ENCODE data around the gene ZNF230. TPM values are rescaled to one million over a fixed set of nuclear protein-coding genes. Genes with fewer than 3 reads are reported as not detected.

Gene ZNF230
- total RNA-seq, 2 experiments from 2014 or later: 1.6 to 1.8 TPM

DNA sequence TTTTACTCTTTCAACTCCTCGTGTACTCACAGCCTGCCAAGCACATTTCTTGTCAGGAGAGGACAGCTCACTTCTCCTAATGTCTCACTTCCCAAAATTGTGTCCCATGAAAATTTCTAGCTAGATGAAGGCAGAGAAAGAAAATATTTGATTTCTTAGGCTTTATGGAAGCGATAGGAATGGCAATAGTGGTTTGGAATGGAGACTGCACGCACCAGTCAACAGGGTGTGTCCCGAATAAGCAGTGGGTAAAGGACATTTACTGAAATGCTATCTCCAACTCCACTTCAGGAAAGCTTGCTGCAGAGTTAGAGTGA lies 22.1 kb downstream of the ZNF230 start:
- H3K9me3 ChIP-seq (ENCODE audit: low read length): no peaks in the 10 kb centered on the region
- no peaks in the 10 kb centered on the region for H4K20me1 ChIP-seq (ENCODE audit: insufficient read depth, low read length)
- H3K27ac ChIP-seq (ENCODE audit: low read depth, low read length, poor library complexity, severe bottlenecking): no peak overlapping the region
- no peaks in the 10 kb centered on the region for H3K9me2 ChIP-seq (ENCODE audit: insufficient read depth, low read length)
- BruUV-seq (replicated peaks): no TSS peak
- DNase-seq (ENCODE audit: low spot score): no peak
- intact Hi-C loops (cut with micrococcal nuclease; ENCODE audit: unreplicated experiment): no loop called here
- no peak overlapping the region for H3K4me3 ChIP-seq (ENCODE audit: low read depth, low read length, poor library complexity, severe bottlenecking)
- TF ChIP-seq EZH2phosphoT487 (IDR thresholded peaks at IDR 0.05; ENCODE audit: borderline replicate concordance, low read depth, low read length): no peak
- TF ChIP-seq, protein P1, sequence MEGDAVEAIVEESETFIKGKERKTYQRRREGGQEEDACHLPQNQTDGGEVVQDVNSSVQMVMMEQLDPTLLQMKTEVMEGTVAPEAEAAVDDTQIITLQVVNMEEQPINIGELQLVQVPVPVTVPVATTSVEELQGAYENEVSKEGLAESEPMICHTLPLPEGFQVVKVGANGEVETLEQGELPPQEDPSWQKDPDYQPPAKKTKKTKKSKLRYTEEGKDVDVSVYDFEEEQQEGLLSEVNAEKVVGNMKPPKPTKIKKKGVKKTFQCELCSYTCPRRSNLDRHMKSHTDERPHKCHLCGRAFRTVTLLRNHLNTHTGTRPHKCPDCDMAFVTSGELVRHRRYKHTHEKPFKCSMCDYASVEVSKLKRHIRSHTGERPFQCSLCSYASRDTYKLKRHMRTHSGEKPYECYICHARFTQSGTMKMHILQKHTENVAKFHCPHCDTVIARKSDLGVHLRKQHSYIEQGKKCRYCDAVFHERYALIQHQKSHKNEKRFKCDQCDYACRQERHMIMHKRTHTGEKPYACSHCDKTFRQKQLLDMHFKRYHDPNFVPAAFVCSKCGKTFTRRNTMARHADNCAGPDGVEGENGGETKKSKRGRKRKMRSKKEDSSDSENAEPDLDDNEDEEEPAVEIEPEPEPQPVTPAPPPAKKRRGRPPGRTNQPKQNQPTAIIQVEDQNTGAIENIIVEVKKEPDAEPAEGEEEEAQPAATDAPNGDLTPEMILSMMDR (conservative IDR thresholded peaks at IDR 0.05; ENCODE audit: low read length): no peak
- H3K4me2 ChIP-seq (ENCODE audit: low read length): no peak overlapping the region; the same call in 1 of the 2 replicates
- no peaks in the 10 kb centered on the region for H3K36me3 ChIP-seq (ENCODE audit: insufficient read depth, low read length)
- no peaks in the 10 kb centered on the region for H3K4me1 ChIP-seq (ENCODE audit: insufficient read depth, low read length, poor library complexity, severe bottlenecking)
- H2AFZ ChIP-seq (ENCODE audit: low read length): no peak overlapping the region
- CTCF ChIA-PET (ENCODE audit: unreplicated experiment): no interaction called here
- POLR2A ChIA-PET: interaction anchor here (0.7 to 1.1 kb wide), 2 partner anchors 51 to 232 kb away, joined by 3 to 5 read pairs; no protein-coding TSS in a partner anchor
- H3K79me2 ChIP-seq (ENCODE audit: insufficient read depth, low read depth, low read length): no peaks in the 10 kb centered on the region

DNA sequence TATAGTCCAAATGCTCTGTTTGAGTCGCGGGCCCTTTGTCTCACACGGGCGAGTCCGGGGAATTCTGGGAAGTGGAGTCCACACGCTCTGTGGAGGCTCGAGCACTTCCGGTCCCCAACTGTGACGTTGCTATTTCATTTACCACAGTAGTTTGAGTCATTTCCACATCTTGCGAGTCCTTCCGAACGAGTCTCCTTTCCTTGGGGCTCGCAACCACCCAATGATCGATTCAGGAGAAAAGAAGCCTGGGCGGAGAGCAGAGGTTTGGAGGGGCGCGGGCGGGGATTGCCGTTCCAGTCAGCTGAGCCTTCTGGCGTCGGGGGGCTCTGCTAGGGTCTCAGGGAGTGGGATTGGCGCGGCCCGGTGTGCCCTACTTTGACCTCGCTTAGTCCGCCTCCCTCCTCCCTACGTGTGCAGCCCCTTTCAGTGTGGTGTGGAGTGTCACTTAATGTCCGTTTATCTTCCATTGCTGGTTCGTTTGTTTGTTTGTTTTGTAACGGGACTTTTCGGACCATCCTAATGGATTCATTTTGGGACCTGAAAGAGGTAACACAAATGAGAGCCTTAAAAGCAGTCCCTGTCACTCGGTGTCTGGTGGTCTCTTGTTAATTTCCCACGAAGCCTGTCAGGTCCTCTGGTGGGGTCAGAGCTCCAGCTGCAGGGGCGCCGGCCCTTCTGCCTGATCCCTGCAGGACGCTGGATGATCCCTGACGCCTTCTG lies 22.6 kb downstream of the ZNF230 start, which contains the start of gene ZNF222:
Gene ZNF222, plus strand, starts transcription at position 163 of the 720 bp plus-strand sequence. Its CDS starts 58 bp downstream, at position 221.
- CTCF ChIA-PET (ENCODE audit: unreplicated experiment): no interaction called here
- POLR2A ChIA-PET: interaction anchor here (1.1 kb wide), 1 partner anchor 231 kb away, joined by 5 read pairs; no protein-coding TSS in a partner anchor

More for the DNA sequence above, 22.6 kb downstream of the ZNF230 start, which contains the start of gene ZNF222:
- H3K4me1 ChIP-seq (ENCODE audit: insufficient read depth, low read length, poor library complexity, severe bottlenecking): no peaks in the 10 kb centered on the region
- no TSS peak for BruUV-seq (replicated peaks)
- DNase-seq (ENCODE audit: low spot score): no peak
- H3K9me3 ChIP-seq (ENCODE audit: low read length): no peaks in the 10 kb centered on the region
- no peak within 1 kb of the TSS for H3K27ac ChIP-seq (ENCODE audit: low read depth, low read length, poor library complexity, severe bottlenecking)
- H3K36me3 ChIP-seq (ENCODE audit: insufficient read depth, low read length): no peaks in the 10 kb centered on the region
- H3K4me2 ChIP-seq (ENCODE audit: low read length): no peak within 1 kb of the TSS; the same call in 1 of the 2 replicates
- no peaks in the 10 kb centered on the region for H3K9me2 ChIP-seq (ENCODE audit: insufficient read depth, low read length)
- H3K79me2 ChIP-seq (ENCODE audit: insufficient read depth, low read depth, low read length): no peaks in the 10 kb centered on the region
- TF ChIP-seq, protein P1 (conservative IDR thresholded peaks at IDR 0.05; ENCODE audit: low read length): no peak
- no peak for TF ChIP-seq EZH2phosphoT487 (IDR thresholded peaks at IDR 0.05; ENCODE audit: borderline replicate concordance, low read depth, low read length)
- H3K4me3 ChIP-seq (ENCODE audit: low read depth, low read length, poor library complexity, severe bottlenecking): no peak within 1 kb of the TSS
- no peaks in the 10 kb centered on the region for H4K20me1 ChIP-seq (ENCODE audit: insufficient read depth, low read length)
- intact Hi-C loops (cut with micrococcal nuclease; ENCODE audit: unreplicated experiment): no loop called here
- no peak within 1 kb of the TSS for H2AFZ ChIP-seq (ENCODE audit: low read length)
